Measurements from ENCODE around the gene CTNND2. TPM values are rescaled to one million over a fixed set of nuclear protein-coding genes. Genes with fewer than 3 reads are reported as not detected.

Gene CTNND2
- polyA plus RNA-seq, 1 of the 3 experiments (the other 2 are of a cell fraction): not detected

DNA sequence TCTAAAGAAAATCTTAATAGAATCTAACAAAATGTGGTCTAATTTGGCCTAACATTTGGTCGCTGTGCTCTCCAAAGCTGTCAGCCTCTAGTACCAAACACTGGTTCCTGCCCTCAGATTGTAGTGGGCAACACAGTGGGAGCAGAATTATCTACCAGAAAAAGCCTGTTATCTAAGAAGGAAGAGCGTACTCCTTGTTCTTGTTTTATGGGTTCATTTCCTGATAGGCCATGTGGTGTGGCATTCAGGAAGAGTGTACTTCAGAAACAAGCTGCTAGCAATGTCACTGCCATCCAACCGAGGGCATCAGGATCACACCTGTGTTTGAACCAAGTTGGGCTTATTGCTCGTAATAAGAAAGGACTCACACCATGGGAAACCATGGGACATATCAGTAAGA lies 655.3 kb downstream of the CTNND2 start:
- Histone ChIP-seq H3K79me2 (ENCODE audit: insufficient read depth) (no peaks in the 10 kb centered on the region), H3K4me3 (ENCODE audit: low read depth in 2 of 2, low read length in 1 of 2) (no peak overlapping the region), H3K4me2 (no peak overlapping the region), H4K20me1 (ENCODE audit: insufficient read depth) (no peaks in the 10 kb centered on the region), H3K4me1 (ENCODE audit: control insufficient read depth in 1 of 2, insufficient read depth in 2 of 2, low read depth in 1 of 2, low read length in 1 of 2) (no peaks in the 10 kb centered on the region), H3K36me3 (replicated peaks in 1 of 2; ENCODE audit: control insufficient read depth in 1 of 2, insufficient read depth in 2 of 2, low read length in 1 of 2) (no peaks in the 10 kb centered on the region), H3K9ac (no peak overlapping the region), H2AFZ (ENCODE audit: low read depth) (no peak overlapping the region), H3K9me3 (no peaks in the 10 kb centered on the region), H3K27me3 (ENCODE audit: insufficient read depth) (no peaks in the 10 kb centered on the region), H3K9me2 (no peaks in the 10 kb centered on the region), H3K27ac (ENCODE audit: low read depth in 2 of 2, low read length in 1 of 2) (no peak overlapping the region), H3F3A (replicated peaks; ENCODE audit: insufficient read depth) (no peaks in the 10 kb centered on the region)
- 8% methylated on average over 4 of the region's 4 CpGs for WGBS (ENCODE audit: low lambda C conversion rate)
- TF ChIP-seq, protein P1, sequence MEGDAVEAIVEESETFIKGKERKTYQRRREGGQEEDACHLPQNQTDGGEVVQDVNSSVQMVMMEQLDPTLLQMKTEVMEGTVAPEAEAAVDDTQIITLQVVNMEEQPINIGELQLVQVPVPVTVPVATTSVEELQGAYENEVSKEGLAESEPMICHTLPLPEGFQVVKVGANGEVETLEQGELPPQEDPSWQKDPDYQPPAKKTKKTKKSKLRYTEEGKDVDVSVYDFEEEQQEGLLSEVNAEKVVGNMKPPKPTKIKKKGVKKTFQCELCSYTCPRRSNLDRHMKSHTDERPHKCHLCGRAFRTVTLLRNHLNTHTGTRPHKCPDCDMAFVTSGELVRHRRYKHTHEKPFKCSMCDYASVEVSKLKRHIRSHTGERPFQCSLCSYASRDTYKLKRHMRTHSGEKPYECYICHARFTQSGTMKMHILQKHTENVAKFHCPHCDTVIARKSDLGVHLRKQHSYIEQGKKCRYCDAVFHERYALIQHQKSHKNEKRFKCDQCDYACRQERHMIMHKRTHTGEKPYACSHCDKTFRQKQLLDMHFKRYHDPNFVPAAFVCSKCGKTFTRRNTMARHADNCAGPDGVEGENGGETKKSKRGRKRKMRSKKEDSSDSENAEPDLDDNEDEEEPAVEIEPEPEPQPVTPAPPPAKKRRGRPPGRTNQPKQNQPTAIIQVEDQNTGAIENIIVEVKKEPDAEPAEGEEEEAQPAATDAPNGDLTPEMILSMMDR (IDR thresholded peaks at IDR 0.05): no peak
- TF ChIP-seq, protein P2, sequence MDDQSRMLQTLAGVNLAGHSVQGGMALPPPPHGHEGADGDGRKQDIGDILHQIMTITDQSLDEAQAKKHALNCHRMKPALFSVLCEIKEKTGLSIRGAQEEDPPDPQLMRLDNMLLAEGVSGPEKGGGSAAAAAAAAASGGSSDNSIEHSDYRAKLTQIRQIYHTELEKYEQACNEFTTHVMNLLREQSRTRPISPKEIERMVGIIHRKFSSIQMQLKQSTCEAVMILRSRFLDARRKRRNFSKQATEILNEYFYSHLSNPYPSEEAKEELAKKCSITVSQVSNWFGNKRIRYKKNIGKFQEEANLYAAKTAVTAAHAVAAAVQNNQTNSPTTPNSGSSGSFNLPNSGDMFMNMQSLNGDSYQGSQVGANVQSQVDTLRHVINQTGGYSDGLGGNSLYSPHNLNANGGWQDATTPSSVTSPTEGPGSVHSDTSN (IDR thresholded peaks at IDR 0.05): no peak
- TF ChIP-seq CHD2 (IDR thresholded peaks at IDR 0.05; ENCODE audit: low read length, partially characterized antibody): no peak
- TF ChIP-seq TCF12 (IDR thresholded peaks at IDR 0.05): no peak
- TF ChIP-seq TAF1 (IDR thresholded peaks at IDR 0.05; ENCODE audit: borderline replicate concordance, low read depth, low read length): no peak
- TF ChIP-seq, protein P3, sequence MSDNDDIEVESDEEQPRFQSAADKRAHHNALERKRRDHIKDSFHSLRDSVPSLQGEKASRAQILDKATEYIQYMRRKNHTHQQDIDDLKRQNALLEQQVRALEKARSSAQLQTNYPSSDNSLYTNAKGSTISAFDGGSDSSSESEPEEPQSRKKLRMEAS (IDR thresholded peaks at IDR 0.05; ENCODE audit: low read depth): no peak
- no peak for TF ChIP-seq NFIC (IDR thresholded peaks at IDR 0.05; ENCODE audit: borderline replicate concordance)
- no peak for TF ChIP-seq SIN3A (IDR thresholded peaks at IDR 0.05; ENCODE audit: borderline replicate concordance, low read depth, low read length)
- TF ChIP-seq, protein P4, sequence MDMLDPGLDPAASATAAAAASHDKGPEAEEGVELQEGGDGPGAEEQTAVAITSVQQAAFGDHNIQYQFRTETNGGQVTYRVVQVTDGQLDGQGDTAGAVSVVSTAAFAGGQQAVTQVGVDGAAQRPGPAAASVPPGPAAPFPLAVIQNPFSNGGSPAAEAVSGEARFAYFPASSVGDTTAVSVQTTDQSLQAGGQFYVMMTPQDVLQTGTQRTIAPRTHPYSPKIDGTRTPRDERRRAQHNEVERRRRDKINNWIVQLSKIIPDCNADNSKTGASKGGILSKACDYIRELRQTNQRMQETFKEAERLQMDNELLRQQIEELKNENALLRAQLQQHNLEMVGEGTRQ (IDR thresholded peaks at IDR 0.05; ENCODE audit: borderline replicate concordance, low read depth, low read length): no peak
- no peak for TF ChIP-seq RAD21 (IDR thresholded peaks at IDR 0.05; ENCODE audit: low read length)
- TF ChIP-seq MEF2A (IDR thresholded peaks at IDR 0.05; ENCODE audit: borderline replicate concordance, low read depth): no peak
- TF ChIP-seq RXRA (IDR thresholded peaks at IDR 0.05; ENCODE audit: borderline replicate concordance, low read depth): no peak
- TF ChIP-seq, protein P5, sequence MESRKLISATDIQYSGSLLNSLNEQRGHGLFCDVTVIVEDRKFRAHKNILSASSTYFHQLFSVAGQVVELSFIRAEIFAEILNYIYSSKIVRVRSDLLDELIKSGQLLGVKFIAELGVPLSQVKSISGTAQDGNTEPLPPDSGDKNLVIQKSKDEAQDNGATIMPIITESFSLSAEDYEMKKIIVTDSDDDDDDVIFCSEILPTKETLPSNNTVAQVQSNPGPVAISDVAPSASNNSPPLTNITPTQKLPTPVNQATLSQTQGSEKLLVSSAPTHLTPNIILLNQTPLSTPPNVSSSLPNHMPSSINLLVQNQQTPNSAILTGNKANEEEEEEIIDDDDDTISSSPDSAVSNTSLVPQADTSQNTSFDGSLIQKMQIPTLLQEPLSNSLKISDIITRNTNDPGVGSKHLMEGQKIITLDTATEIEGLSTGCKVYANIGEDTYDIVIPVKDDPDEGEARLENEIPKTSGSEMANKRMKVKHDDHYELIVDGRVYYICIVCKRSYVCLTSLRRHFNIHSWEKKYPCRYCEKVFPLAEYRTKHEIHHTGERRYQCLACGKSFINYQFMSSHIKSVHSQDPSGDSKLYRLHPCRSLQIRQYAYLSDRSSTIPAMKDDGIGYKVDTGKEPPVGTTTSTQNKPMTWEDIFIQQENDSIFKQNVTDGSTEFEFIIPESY (IDR thresholded peaks at IDR 0.05; ENCODE audit: borderline replicate concordance, low read depth): no peak
- TF ChIP-seq, protein P6, sequence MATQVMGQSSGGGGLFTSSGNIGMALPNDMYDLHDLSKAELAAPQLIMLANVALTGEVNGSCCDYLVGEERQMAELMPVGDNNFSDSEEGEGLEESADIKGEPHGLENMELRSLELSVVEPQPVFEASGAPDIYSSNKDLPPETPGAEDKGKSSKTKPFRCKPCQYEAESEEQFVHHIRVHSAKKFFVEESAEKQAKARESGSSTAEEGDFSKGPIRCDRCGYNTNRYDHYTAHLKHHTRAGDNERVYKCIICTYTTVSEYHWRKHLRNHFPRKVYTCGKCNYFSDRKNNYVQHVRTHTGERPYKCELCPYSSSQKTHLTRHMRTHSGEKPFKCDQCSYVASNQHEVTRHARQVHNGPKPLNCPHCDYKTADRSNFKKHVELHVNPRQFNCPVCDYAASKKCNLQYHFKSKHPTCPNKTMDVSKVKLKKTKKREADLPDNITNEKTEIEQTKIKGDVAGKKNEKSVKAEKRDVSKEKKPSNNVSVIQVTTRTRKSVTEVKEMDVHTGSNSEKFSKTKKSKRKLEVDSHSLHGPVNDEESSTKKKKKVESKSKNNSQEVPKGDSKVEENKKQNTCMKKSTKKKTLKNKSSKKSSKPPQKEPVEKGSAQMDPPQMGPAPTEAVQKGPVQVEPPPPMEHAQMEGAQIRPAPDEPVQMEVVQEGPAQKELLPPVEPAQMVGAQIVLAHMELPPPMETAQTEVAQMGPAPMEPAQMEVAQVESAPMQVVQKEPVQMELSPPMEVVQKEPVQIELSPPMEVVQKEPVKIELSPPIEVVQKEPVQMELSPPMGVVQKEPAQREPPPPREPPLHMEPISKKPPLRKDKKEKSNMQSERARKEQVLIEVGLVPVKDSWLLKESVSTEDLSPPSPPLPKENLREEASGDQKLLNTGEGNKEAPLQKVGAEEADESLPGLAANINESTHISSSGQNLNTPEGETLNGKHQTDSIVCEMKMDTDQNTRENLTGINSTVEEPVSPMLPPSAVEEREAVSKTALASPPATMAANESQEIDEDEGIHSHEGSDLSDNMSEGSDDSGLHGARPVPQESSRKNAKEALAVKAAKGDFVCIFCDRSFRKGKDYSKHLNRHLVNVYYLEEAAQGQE (IDR thresholded peaks at IDR 0.05; ENCODE audit: low read depth, low read length): no peak
- TF ChIP-seq FOXM1 (IDR thresholded peaks at IDR 0.05; ENCODE audit: low read depth): no peak
- TF ChIP-seq RFX5 (IDR thresholded peaks at IDR 0.05; ENCODE audit: low read length): no peak
- ChIA-PET CTCF (no interaction called here), POLR2A (no interaction called here)
- no peak for DNase-seq

Data from SK-N-SH (cell line).